Endodermal cell (in vitro differentiated cells): Measurements from ENCODE around the gene SIRT6. TPM values are rescaled to one million over a fixed set of nuclear protein-coding genes. Genes with fewer than 3 reads are reported as not detected.
A peak's percentile ranks its signal among the peaks of the same experiment; 100 is the strongest.

Source experiments
- DNase-seq: peaks from one replicate; pipeline ENCODE4 v3.0.0-alpha.2; 2017
- H3K27ac ChIP-seq: 2 replicates; pipeline ENCODE4 v1.5.1; 2013; ENCODE audit warnings: mild to moderate bottlenecking, low read depth, low read length, moderate library complexity
- H3K27me3 ChIP-seq: 2 replicates; pipeline ENCODE4 v1.6.1; 2013; ENCODE audit warnings: mild to moderate bottlenecking, low read length, moderate library complexity; ENCODE audit not compliant: insufficient read depth, control insufficient read depth, poor library complexity, severe bottlenecking
- H3K36me3 ChIP-seq: 2 replicates; pipeline ENCODE4 v1.7.0; 2013; ENCODE audit warnings: mild to moderate bottlenecking, low read length, moderate library complexity; ENCODE audit not compliant: control insufficient read depth, insufficient read depth
- H3K4me1 ChIP-seq: one replicate; pipeline ENCODE4 v1.7.0; 2013; ENCODE audit warnings: low read length; ENCODE audit not compliant: control insufficient read depth, insufficient read depth
- H3K4me3 ChIP-seq: 2 replicates; pipeline ENCODE4 v1.5.1; 2013; ENCODE audit warnings: mild to moderate bottlenecking, low read length, moderate library complexity
- H3K9ac ChIP-seq: 2 replicates; pipeline ENCODE4 v1.6.1; 2013; ENCODE audit warnings: mild to moderate bottlenecking, low read length, moderate library complexity; ENCODE audit not compliant: poor library complexity, severe bottlenecking; ENCODE audit errors: extremely low read depth
- H3K9me3 ChIP-seq: 2 replicates; pipeline ENCODE4 v1.6.1; 2013; ENCODE audit warnings: mild to moderate bottlenecking, low read length, moderate library complexity; ENCODE audit not compliant: control insufficient read depth
- H3K27ac Mint-ChIP-seq: 2 replicates; pipeline ENCODE4 v1.8.0; 2020; ENCODE audit warnings: mixed read lengths
- H3K27me3 Mint-ChIP-seq: 2 replicates; pipeline ENCODE4 v1.8.0; 2021; ENCODE audit warnings: mild to moderate bottlenecking, mixed read lengths; ENCODE audit not compliant: insufficient read depth
- H3K36me3 Mint-ChIP-seq: 2 replicates; pipeline ENCODE4 v1.8.0; 2020; ENCODE audit warnings: low read depth, mixed read lengths
- H3K4me1 Mint-ChIP-seq: 2 replicates; pipeline ENCODE4 v1.8.0; 2020; ENCODE audit warnings: mixed read lengths
- H3K4me3 Mint-ChIP-seq: 2 replicates; pipeline ENCODE4 v1.8.0; 2020; ENCODE audit warnings: mild to moderate bottlenecking, moderate library complexity, mixed read lengths
- H3K9me3 Mint-ChIP-seq: 2 replicates; pipeline ENCODE4 v1.8.0; 2020; ENCODE audit warnings: mild to moderate bottlenecking, mixed read lengths
- WGBS, 2 experiments: methylation state at CpG; one replicate each; pipeline versions ENCODE4 v1.1.5 to v1.1.7; 2013; ENCODE audit warnings: missing lambda C conversion rate in 2 of 2, mixed read lengths in 1 of 2; ENCODE audit not compliant: insufficient coverage in 1 of 2, insufficient read length in 1 of 2; 5-methylcytosine and 5-hydroxymethylcytosine counted together
- total RNA-seq, 2 donors: library from RNA; stranded (reverse); fragmentation: NEBNext Ultra II Directional in 1 of 2; extraction: Animal tissue kit (Norgen Biotek cat#: 25700) in 1 of 2; gene quantifications; 2 replicates in 1 of 2; 3 replicates in 1 of 2; pipeline ENCODE4 v1.2.1, GENCODE V29; 2021
- TF ChIP-seq, protein P1 (sequence below): fragments of 200-600 bp; sonication (generic); conservative IDR thresholded peaks from 2 replicates; pipeline ENCODE4 v1.5.0; 2021; ENCODE audit warnings: antibody characterized with exemption, mild to moderate bottlenecking

The SIRT6 gene
- total RNA-seq, 2 donors from 2014 or later = 22.1 to 29.1 TPM

DNA sequence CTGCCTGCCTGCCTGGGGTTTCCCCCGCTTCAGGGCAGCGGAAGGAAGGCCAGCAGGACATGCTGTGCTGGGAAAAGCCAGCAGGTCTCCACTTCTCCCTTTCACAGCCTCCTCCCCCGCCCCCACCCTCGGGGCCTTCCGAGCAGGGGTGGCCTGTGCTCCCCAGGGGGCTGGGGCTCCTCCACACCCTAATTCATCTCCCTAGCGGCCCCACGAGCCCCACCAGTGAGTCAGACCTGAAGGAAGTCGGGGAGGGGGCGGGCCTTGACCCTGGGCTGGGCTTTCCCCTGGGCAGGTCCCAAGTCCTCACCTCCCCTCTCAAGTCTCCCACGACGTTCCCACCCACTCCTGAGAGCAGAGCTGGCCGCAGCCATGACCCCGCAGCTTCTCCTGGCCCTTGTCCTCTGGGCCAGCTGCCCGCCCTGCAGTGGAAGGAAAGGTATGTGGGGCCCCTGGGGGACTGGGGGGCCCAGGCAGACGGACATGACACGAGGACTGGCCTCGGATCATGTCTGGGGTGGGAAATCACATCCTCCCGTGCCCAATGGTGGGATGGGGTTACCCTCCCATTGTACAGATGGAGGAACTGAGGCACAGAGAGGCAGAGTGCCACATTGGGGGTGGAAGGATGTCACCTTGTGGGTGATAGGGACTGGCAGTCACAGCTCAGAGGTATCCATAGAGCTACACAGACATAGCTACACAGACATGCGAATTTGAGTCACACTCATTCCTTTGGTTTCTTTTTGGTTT is 47.0 kb upstream of the SIRT6 start, which contains the start of gene EBI3:
TSS of gene EBI3 (plus strand) at position 345 of the 753 bp plus-strand sequence. CDS start at position 373, 28 bp downstream.
- peaks cover 2% of the 10 kb centered on the region for H3K27me3 Mint-ChIP-seq
- H3K4me1 ChIP-seq = no peaks in the 10 kb centered on the region
- H3K27me3 ChIP-seq = no peaks in the 10 kb centered on the region
- H3K27ac Mint-ChIP-seq = no peak within 1 kb of the TSS
- no peaks in the 10 kb centered on the region for H3K9me3 ChIP-seq
- H3K36me3 Mint-ChIP-seq = no peaks in the 10 kb centered on the region
- H3K4me3 Mint-ChIP-seq = no peak within 1 kb of the TSS
- H3K4me3 ChIP-seq = no peak within 1 kb of the TSS
- DNase-seq = peak; percentile 76
- no peaks in the 10 kb centered on the region for H3K9me3 Mint-ChIP-seq
- H3K27ac ChIP-seq = no peak within 1 kb of the TSS
- no peaks in the 10 kb centered on the region for H3K4me1 Mint-ChIP-seq
- H3K36me3 ChIP-seq = no peaks in the 10 kb centered on the region
- 54 to 56% methylated on average over 9 to 19 of the region's 19 CpGs for WGBS, 2 experiments
- TF ChIP-seq, protein P1, sequence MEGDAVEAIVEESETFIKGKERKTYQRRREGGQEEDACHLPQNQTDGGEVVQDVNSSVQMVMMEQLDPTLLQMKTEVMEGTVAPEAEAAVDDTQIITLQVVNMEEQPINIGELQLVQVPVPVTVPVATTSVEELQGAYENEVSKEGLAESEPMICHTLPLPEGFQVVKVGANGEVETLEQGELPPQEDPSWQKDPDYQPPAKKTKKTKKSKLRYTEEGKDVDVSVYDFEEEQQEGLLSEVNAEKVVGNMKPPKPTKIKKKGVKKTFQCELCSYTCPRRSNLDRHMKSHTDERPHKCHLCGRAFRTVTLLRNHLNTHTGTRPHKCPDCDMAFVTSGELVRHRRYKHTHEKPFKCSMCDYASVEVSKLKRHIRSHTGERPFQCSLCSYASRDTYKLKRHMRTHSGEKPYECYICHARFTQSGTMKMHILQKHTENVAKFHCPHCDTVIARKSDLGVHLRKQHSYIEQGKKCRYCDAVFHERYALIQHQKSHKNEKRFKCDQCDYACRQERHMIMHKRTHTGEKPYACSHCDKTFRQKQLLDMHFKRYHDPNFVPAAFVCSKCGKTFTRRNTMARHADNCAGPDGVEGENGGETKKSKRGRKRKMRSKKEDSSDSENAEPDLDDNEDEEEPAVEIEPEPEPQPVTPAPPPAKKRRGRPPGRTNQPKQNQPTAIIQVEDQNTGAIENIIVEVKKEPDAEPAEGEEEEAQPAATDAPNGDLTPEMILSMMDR = no peak
- H3K9ac ChIP-seq = no peak within 1 kb of the TSS

DNA sequence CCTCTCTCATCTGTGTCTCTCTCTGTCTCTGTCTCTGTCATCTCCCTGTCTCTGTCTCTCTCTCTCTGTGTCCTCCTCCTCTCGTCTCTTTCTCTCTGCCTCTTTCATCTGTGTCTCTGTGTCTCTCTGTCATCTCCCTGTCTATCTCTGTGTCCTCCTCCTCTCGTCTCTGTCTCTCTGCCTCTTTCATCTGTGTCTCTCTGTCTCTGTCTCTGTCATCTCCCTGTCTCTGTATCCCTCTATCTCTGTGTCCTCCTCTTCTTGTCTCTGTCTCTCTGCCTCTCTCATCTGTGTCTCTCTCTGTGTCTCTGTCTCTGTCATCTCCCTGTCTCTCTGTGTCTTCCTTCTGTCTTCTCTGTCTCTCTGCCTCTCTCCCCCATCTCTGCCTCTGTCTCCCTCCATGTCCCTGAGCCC is 46.4 kb upstream of the SIRT6 start:
- 83 to 94% methylated on average over 2 of the region's 2 CpGs for WGBS, 2 experiments
- TF ChIP-seq, protein P1 = no peak
- Histone ChIP-seq H3K27ac (no peak overlapping the region), H3K9me3 (no peaks in the 10 kb centered on the region), H3K27me3 (no peaks in the 10 kb centered on the region), H3K4me3 (no peak overlapping the region), H3K4me1 (no peaks in the 10 kb centered on the region), H3K9ac (no peak overlapping the region), H3K36me3 (no peaks in the 10 kb centered on the region)
- Mint-ChIP-seq H3K36me3 (no peaks in the 10 kb centered on the region), H3K9me3 (no peaks in the 10 kb centered on the region), H3K27me3 (peaks cover 2% of the 10 kb centered on the region), H3K27ac (no peak overlapping the region), H3K4me3 (no peak overlapping the region), H3K4me1 (no peaks in the 10 kb centered on the region)
- DNase-seq = no peak

DNA sequence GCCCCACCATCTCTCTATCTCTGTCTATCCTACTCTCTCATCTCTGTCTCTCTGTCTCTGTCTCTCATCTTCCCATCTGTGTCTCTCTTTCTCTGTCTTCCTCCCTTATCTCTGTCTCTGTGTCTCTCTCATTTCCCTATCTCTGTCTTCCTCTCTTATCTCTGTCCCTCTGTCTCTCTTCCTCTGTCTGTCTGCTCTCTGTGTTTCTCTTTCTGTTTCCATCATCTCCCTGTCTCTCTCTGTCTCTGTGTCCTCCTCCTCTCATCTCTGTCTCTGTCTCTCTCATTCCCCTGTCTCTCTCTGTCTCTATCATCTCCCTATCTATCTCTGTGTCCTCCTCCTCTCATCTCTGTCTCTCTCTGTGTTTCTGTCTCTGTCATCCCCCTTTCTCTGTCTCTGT is 45.4 kb upstream of the SIRT6 start:
- no peaks in the 10 kb centered on the region for H3K4me1 Mint-ChIP-seq
- Histone ChIP-seq H3K27me3 (no peaks in the 10 kb centered on the region), H3K9me3 (no peaks in the 10 kb centered on the region), H3K27ac (no peak overlapping the region), H3K4me3 (no peak overlapping the region), H3K9ac (no peak overlapping the region), H3K4me1 (no peaks in the 10 kb centered on the region), H3K36me3 (no peaks in the 10 kb centered on the region)
- H3K4me3 Mint-ChIP-seq = no peak overlapping the region
- TF ChIP-seq, protein P1 = no peak
- no peak overlapping the region for H3K27ac Mint-ChIP-seq
- H3K27me3 Mint-ChIP-seq = peaks cover 2% of the 10 kb centered on the region
- H3K9me3 Mint-ChIP-seq = no peaks in the 10 kb centered on the region
- DNase-seq = no peak
- no peaks in the 10 kb centered on the region for H3K36me3 Mint-ChIP-seq
